NCI-H1436 treated with DMSO at 0.1 percent for 48 hours (cell line): ENCODE measurements around the gene RPL41.
"Not testable (repeated sequence)": the region's sequence is repeated elsewhere in the genome, so short reads cannot be mapped to it uniquely, and the experiment has no call there.

ENCODE experiments used
- DNase-seq: peaks from one replicate; lab custom pipeline; 2025; lab: John Stamatoyannopoulos, UW

The RPL41 gene

DNA sequence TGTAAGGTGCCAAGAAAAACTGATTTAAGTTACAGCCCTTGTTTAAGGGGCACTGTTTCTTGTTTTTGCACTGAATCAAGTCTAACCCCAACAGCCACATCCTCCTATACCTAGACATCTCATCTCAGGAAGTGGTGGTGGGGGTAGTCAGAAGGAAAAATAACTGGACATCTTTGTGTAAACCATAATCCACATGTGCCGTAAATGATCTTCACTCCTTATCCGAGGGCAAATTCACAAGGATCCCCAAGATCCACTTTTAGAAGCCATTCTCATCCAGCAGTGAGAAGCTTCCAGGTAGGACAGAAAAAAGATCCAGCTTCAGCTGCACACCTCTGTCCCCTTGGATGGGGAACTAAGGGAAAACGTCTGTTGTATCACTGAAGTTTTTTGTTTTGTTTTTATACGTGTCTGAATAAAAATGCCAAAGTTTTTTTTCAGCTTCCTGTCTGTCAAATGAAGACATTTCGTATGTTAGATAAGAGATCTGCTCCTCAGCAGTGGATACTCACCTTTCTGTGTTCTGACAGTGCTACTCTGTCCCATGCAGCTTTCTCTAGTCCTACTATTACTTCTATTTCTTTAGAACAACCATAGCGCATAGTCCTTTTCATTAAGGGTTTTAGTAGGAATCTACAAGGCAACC is 13.2 kb upstream of the RPL41 start:
- DNase-seq = no peak

DNA sequence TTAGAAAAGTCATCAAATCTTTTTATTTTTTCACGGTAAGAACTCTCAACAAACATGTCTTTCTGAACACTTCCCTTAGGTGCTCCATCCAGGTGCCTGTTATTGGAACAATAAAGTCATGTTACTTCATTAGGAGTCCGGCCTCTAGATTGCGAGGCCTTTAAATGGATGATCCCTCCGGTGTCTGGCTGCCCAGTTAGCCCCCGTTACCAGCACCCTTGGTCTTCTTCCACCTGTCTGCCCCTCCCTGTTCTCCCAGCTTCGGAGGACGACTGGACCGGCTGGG is 12.7 kb upstream of the RPL41 start:
- DNase-seq = no peak

DNA sequence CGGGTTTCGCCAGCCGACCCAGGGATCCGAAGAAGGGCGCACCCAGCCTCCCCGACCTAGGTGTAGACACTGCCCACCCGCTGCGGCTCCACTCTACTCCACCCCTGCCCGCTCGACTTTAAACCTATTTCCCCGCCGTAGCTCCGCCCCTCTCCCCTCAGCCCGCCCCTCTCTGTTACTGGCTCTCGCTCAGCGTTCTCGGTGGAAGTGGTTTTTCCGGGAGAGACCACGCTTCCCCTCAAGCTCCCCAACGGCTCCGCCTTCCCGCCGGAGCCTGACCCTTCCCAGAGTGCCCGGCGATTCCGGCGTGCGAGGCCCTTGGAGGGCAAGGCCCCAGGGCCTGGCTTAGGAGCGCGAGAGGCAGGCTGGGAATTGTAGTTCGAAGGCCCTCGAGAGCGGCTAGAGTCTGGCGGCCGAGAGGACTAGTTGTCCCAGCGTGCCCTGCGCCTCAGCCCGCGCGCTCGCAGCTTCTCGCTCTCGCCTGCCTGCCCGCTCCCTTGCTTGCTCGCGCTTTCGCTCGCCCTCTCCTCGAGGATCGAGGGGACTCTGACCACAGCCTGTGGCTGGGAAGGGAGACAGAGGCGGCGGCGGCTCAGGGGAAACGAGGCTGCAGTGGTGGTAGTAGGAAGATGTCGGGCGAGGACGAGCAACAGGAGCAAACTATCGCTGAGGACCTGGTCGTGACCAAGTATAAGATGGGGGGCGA is 12.2 kb upstream of the RPL41 start, which contains the start of gene PA2G4:
TSS of gene PA2G4 (plus strand) at position 451 of the 706 bp plus-strand sequence. CDS start at position 630, 179 bp downstream.
- peak; percentile 95 for DNase-seq

DNA sequence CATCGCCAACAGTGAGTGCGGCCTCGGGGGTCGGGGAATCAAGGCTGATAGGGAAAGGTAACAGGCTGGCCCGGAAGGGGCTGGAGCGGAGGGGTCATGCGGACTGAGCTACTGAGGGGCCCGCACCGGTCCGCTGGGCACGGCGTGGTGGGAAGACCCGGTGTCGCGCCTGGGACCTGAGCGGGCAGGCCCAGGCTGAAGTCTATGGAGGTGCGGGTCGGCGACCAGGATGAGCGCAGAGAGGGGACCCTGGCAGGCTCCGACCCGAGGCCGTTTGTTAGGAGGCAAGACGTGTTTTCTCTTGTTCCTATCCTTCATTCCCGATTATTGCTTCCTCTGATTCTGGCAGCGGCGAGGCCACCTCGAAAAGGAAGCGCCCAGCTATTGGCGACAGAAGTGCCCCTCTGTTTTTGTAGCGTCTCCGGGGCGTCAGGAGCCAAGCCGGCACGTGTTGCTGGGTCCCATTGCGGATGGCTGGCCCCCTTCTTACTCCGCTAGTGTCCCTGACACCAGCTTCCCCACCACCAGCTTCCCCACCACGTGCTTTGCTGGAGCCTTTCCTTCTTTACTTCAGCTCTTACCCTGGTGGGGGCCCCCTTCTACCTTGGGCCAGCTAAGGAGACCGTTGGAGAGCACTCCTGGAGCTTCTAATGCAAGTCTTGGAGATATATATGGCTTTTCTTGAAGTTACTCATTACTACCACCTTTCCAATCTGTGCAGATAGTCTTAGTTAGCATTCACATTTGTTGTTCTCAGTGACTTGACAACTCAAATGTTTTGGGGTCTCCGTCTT is 11.4 kb upstream of the RPL41 start:
- no peak for DNase-seq

DNA sequence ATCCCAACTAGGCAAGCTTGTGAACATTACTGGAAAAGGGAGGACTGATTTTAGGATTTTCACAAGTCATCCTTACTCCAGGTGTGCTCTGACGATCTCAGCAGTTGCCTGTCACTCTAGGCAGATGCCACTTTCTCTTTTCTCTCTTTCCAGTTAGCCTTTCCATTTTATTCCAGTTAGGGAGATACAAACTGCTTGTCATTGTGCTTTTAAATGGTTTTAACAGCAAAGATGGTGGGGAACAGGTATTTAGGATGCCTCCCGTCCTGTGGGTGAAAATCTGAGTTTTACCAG is 10.9 kb upstream of the RPL41 start:
- no peak for DNase-seq

DNA sequence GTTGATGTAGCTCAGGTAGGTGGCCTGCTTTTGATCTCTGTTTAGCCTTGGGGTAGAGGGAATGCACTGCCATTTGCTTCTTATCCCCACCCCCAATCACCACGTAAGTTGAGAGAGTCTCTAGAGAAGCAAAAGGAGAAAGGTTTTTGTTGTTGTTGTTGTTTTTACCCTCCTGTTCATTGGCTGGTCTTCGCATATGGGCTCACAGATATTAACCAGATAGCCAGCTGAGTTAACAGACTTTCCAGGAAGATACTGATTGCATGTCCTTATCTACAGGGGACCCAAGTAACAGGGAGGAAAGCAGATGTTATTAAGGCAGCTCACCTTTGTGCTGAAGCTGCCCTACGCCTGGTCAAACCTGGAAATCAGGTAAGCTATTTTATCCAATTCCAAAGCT is 9.2 kb upstream of the RPL41 start:
- no peak for DNase-seq

DNA sequence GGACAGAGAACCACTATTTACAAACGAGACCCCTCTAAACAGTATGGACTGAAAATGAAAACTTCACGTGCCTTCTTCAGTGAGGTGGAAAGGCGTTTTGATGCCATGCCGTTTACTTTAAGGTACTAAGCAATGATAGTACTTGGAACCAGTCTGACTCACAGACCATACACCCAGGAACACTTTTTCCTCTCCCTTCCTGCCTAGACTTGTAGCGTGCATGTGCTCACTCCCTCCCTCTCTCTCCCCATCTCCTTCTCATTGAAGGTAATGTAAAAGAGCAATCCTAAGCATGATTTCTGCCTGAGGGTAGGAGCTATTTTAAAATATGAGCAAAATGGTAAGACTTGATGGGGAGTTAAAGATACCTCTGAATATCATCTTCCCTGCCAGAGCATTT is 5.9 kb upstream of the RPL41 start:
- DNase-seq = no peak

DNA sequence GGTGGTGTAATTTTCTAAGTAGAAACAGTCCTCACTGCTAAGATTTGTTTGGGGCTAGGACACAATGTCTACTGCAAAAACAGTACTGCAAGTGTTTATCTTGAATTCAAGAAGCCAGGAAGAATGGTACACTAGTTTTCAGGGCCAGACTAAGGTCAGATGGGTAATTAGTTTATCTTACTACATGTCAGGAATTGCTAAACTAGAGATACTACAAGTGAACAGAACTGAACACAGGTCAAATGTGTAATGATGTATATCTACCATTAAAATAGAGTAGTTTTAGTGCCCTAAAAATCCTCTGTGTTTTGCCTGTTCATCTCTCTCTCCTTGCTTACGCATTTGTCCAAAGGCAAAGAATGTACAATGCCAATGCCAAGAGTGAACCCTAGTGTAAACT is 2.3 kb upstream of the RPL41 start:
- DNase-seq = no peak

DNA sequence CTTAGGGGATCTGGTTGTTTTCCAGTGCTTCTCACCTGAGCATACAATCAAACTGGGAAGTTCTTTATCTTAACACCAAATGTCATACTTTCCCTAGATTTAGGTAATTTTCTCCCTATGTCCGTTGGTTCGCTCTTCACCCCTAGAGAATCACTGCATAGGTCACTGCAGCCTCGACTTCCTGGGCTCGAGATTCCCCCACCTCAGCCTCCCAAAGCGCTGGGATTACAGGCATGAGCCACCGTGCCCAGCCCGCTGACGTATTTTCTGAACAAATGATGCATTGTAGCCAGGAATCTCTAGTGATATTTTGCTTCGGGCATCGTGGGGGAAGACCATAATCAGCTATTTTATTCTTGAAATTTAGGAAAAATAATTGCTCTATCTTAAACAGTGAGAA is 1.1 kb upstream of the RPL41 start:
- no peak for DNase-seq

DNA sequence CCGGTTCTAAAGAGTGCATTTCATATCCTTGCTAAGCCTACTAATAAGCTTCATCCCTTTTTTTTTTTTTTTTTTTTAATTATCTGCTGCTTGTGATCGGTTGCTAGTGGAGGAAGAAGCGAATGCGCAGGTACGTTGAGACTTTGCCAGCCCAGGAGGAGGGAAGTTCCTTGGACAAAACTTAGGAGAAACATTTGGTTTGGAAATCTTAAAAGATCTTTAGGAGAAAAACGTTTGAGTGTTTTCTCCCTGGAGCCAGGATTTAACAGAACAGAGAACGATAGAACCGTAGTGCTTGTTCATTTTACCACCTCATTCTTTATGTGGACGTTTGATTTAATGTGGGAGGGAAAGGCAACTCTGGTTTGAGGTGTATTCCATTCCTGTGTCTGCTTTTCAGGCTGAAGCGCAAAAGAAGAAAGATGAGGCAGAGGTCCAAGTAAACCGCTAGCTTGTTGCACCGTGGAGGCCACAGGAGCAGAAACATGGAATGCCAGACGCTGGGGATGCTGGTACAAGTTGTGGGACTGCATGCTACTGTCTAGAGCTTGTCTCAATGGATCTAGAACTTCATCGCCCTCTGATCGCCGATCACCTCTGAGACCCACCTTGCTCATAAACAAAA is 761 bp downstream of the RPL41 start:
- not testable (repeated sequence) for DNase-seq

DNA sequence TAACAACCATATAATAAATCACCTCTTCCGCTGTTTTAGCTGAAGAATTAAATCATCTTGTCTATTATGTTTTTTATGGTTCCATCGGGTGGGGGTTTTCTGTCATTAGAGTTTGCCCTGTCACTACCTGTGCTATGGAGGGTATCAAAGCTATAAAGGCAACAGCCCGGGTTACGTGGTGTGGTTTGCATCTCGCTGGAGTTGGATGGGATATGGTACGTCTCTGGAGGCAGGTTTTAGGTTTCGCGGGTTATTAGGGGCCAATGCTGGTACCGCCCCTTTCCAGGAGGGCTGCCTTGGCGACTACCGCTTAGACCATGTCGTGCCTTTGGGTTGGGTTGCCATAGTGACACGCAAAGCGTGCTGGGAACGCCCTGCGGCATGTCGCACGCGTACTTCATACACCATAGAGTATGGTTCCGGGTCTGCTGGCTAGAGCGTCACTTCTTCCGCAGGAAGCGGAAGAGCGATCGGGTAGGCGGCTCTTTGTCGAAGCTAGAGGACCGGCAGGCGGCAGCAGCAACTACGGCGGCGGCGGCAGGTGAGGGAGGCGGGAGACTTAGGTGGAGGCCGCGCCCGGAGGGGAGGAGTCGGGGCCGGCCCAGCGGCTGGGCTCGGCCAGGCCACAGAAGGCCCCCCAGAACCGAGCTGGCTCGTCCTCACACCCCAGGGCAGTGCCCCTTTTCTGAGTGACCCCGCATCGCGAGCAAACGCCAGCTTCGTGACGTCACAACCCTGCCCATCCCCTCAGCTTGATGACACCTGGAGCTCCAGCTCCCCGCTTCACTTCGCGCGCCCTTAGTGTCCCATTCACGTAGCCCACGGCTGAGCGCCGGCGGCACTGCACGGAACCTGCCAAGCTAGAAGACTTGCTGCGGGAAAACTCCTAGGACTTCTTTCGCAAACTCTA is 1.6 kb downstream of the RPL41 start, which contains the start of gene ZC3H10:
TSS of gene ZC3H10 (plus strand) at position 489 of the 910 bp plus-strand sequence. CDS start 2,297 bp downstream, outside the sequence.
- peak; percentile 95 for DNase-seq

DNA sequence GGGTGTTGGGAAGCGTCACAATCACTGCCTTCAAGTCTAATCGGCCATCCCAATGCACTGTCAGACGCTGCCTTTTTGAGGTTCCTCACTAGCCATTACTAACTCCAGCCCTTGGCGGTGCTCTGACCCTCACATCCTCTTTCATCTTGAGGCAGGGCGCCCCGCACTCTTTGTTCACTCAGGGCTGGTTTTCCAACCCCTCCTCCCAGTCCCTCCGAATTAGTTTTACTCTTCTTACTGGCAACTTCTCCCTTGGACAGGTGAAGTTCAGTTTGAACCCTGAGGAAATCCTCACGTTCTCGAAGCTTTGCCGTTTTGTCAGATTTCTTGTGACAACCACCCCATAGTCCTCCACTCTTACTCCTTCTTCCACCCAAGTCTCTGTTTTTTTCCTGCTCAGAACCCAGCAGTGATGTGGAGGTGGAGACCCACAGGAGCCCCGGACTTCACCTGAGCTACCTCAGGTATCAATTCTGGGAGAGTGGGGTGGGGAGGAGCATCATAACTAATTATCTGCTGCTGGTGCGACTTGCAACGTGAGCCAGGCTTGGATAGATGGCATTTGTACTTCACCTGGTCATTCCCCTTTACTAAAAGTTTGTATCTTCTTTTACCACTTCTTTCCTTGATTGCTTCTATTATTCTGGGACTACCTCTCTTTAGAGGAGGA is 2.4 kb downstream of the RPL41 start:
- DNase-seq = no peak

DNA sequence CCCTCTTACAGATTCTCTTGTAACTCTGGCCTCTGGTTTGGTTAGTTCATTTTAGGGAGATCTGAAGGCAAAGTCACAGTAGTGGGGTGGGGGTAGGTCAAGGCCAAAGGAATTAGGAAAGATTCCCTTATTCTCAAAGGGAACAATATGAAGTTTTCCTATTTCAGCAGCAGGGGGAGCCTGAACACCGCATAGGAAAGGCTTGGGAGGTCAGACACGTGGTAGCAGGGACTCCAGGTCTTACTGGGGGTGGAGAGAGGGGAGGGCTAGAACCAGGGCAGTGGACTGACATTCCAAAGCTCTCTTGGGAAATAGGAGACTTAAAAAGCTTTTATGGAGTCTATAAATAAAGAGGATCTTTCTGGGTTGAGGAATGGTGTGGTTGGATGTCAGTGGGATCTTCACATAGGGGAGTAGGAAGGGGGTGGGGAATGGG is 2.9 kb downstream of the RPL41 start:
- DNase-seq = no peak

DNA sequence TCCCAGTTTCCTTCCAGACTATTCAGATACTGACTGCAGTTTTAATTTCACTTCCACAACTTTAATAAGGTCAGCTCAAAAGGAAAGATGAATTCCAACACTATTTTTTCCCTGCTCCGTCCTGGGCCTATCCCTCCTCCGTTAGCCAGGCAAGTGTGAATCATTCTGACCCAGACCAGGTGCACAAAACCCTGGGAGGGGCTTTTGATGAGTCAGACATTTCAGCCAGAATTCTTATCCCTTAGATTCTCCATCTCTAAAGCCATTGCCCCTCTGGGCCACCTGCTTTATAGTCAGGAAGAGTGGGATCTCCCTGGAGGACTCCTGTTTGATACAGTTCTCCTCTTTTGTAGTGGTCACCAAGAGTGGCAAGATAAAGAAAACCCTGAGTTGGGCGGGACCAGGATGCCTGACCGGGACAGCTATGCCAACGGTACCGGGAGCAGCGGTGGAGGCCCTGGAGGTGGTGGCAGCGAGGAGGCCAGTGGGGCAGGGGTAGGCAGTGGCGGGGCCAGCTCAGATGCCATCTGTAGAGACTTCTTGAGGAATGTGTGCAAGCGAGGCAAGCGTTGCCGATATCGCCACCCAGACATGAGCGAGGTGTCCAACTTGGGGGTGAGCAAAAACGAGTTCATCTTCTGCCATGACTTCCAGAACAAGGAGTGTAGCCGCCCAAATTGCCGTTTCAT is 3.9 kb downstream of the RPL41 start:
- DNase-seq = no peak

DNA sequence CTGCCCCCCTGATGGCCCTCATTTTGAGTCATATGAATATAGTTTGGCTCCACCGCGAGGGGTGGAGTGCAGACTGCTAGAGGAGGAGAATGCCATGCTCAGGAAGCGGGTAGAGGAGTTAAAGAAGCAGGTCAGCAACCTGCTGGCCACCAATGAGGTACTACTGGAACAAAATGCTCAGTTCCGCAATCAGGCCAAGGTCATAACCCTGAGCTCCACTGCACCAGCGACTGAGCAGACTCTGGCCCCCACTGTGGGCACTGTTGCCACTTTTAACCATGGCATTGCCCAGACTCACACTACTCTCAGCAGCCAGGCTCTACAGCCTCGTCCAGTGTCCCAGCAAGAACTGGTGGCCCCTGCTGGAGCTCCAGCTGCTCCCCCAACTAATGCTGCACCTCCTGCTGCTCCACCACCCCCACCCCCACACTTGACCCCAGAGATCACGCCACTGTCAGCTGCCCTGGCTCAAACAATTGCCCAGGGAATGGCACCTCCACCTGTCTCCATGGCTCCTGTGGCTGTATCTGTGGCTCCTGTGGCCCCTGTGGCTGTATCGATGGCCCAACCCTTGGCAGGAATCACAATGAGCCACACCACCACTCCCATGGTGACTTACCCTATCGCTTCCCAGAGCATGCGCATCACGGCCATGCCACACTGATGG is 4.9 kb downstream of the RPL41 start:
- DNase-seq = no peak

DNA sequence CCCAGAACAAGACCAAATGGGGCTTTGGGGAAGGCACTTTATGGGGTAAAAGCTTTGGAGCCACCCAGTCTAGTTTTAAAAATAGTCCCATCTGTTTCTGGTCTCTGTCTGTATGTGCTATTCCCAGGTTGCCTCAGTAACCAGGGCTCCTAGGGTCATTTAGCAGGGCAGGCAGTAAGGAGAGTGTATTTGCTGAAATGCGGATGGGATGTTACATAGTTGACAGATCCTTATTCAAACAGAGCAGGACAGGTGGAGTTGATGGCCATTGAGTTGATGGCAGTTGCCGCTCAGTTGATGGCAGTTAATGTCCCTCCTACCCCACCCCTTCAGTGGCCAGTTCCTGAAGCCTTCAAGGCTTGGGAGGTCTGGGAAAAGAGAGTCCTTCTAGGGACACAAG is 6.2 kb downstream of the RPL41 start:
- DNase-seq = no peak

DNA sequence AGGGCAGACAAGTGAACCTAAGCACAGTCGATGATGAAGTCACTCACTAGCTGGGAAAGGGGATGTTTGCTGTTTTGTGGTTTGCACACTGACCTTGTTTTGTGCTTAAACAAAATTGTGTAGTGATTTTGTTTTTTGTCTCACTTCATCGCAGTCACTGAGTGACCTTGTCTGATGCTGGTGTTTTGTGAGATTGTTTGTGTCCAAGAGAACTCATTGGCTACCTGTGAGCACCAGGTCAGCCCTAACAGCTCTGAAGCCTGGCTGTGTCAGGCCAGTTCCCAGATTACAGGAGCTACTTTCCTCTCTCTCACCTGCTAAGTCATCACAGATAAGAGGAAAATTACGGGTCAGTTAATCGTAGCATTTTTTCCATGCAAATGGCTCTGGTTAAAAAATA is 7.7 kb downstream of the RPL41 start:
- no peak for DNase-seq

DNA sequence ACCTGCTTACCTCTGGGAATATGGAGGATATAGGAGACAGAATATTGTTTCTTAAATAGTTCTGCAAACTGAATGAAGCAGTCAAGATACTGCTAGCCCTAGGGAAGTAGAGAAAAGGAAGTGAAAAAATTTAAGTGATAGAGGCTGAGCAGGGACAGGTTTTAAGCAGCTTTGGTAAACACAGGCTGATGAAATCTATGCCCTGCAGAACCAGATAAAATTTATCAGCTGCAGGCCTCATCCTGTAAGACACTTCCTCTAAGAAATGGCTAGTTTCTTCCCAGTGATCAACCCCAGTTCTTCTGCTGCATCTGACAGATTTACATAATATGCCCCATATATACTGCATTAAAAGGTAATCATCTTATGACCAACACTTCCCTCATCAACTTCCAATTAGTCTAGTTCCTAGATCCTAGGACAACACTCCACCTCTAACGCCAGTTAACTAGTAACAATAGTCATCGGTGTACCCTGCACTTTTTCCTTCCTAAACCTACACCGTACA is 10.4 kb downstream of the RPL41 start:
- no peak for DNase-seq

DNA sequence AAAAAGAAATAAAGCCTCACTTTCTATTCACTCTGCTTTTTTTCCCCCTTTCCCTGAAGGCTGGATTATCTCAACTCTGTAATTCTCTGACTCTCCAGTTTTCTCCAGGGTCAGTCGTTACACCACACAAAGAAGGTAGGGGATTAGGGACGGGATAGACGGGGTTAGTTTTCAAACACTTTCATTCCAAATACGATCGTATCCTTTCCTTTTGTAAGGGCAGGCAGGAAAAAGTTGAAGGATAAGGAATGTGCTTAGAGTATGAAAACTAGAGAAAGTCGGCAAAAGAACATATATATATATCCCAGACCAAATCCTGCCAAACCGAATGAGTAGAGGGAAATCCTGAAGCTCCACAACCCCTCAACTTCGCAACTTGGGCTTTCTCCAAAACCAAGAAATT is 11.1 kb downstream of the RPL41 start:
- no peak for DNase-seq
